Loucy (cell line): ENCODE results near the gene RALGAPA1.

Experiments used
- EZH2phosphoT487 ChIP-seq: fragments of 200-600 bp; IDR thresholded peaks from 2 replicates; pipeline ENCODE4 v1.6.1; 2018; ENCODE audit warnings: antibody characterized with exemption, mild to moderate bottlenecking, moderate library complexity, borderline replicate concordance
- TF ChIP-seq, protein P1 (sequence below): fragments of 200-600 bp; sonication (generic); conservative IDR thresholded peaks from 2 replicates; pipeline ENCODE4 v1.5.1; 2014; ENCODE audit warnings: mild to moderate bottlenecking, antibody characterized with exemption, low read length

GRCh38 chr14:35504260-35504659 is 304.8 kb downstream of the RALGAPA1 start:
- TF ChIP-seq, protein P1, sequence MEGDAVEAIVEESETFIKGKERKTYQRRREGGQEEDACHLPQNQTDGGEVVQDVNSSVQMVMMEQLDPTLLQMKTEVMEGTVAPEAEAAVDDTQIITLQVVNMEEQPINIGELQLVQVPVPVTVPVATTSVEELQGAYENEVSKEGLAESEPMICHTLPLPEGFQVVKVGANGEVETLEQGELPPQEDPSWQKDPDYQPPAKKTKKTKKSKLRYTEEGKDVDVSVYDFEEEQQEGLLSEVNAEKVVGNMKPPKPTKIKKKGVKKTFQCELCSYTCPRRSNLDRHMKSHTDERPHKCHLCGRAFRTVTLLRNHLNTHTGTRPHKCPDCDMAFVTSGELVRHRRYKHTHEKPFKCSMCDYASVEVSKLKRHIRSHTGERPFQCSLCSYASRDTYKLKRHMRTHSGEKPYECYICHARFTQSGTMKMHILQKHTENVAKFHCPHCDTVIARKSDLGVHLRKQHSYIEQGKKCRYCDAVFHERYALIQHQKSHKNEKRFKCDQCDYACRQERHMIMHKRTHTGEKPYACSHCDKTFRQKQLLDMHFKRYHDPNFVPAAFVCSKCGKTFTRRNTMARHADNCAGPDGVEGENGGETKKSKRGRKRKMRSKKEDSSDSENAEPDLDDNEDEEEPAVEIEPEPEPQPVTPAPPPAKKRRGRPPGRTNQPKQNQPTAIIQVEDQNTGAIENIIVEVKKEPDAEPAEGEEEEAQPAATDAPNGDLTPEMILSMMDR = no peak
- no peak for TF ChIP-seq EZH2phosphoT487
